Omental fat pad (tissue), 4 donors: ENCODE data around the gene ZNF300. TPM values are rescaled to one million over a fixed set of nuclear protein-coding genes. Genes with fewer than 3 reads are reported as not detected.

Source experiments
- ATAC-seq: fragments of 150-250 bp; one replicate; pipeline ENCODE4 v1.9.1; 2016; ENCODE audit warnings: mild to moderate bottlenecking, moderate library complexity; ENCODE audit not compliant: low FRiP score
- DNase-seq: peaks from one replicate; pipeline ENCODE4 v3.0.0-alpha.2; 2019; ENCODE audit warnings: low spot score
- CTCF ChIP-seq, 3 donors: fragments of 450-650 bp; IDR thresholded peaks; one replicate each; pipeline ENCODE4 v1.5.1; 2016 to 2017; ENCODE audit warnings: antibody characterized with exemption in 3 of 3, mild to moderate bottlenecking in 3 of 3, moderate library complexity in 2 of 3
- total RNA-seq, 4 donors: library from RNA; depleted of rRNA; stranded (reverse); fragments of >200 nt; gene quantifications; one replicate each; pipeline ENCODE4 v1.1.0, GENCODE V29; 2016

Gene ZNF300
- total RNA-seq: 1 to 10 TPM; 3.0 to 6.9 (median 4.2) TPM

GRCh38 chr5:150904479-150905311 lies at the start of gene ZNF300:
Gene ZNF300 (minus strand): TSS chr5:150904980. CDS start chr5:150903155, 1,825 bp downstream.
- DNase-seq (peak; percentile 33), ATAC-seq (peak; percentile 97)
- no peak for TF ChIP-seq CTCF (IDR thresholded peaks at IDR 0.05)

GRCh38 chr5:150948539-150948938 lies 43.8 kb upstream of the ZNF300 start:
- no peak for ATAC-seq
- no peak for TF ChIP-seq CTCF (IDR thresholded peaks at IDR 0.05)

GRCh38 chr5:150946351-150946905 lies 41.6 kb upstream of the ZNF300 start:
- peak; percentile 92 for ATAC-seq
- DNase-seq: peak; percentile 46
- no peak for TF ChIP-seq CTCF (IDR thresholded peaks at IDR 0.05)

More at GRCh38 chr5:150948539-150948938, 43.8 kb upstream of the ZNF300 start:
- DNase-seq: no peak

GRCh38 chr5:150945947-150946346 lies 41.2 kb upstream of the ZNF300 start:
- DNase-seq: no peak
- peak; percentile 51 for ATAC-seq
- no peak for TF ChIP-seq CTCF (IDR thresholded peaks at IDR 0.05)

- no peak for TF ChIP-seq CTCF (IDR thresholded peaks at IDR 0.05)
- no peak for ATAC-seq
- DNase-seq: no peak
Observed at GRCh38 chr5:150945486-150945885, 40.7 kb upstream of the ZNF300 start.

- no peak for TF ChIP-seq CTCF (IDR thresholded peaks at IDR 0.05)
- ATAC-seq (no peak), DNase-seq (no peak)
Observed at GRCh38 chr5:150931368-150931965, 26.7 kb upstream of the ZNF300 start.
